ENCODE data around the gene EIF3K. TPM values are rescaled to one million over a fixed set of nuclear protein-coding genes. Genes with fewer than 3 reads are reported as not detected.

EIF3K gene
- total and polyA plus RNA-seq, 9 donors, result 334 to 430 (median 385) TPM

DNA sequence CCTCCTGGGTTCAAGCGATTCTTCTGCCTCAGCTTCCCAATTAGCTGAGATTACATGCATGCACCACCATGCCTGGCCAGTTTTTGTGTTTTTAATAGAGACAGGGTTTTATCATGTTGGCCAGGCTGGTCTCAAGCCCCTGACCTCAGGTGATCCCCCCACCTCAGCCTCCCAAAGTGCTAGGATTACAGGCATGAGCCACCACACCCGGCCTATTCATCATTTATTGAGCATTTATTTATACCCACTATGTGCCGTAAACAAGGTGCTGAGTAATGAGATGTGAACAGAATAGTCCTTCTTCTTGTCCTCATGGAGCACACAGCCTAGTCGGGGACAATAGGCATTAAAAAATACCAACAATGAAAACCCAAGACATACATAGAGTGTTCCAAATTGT is 54.0 kb downstream of the EIF3K start:
- H3K4me3 ChIP-seq (ENCODE audit: low read length), result no peak overlapping the region
- H3K27ac ChIP-seq (ENCODE audit: low read length), result no peak overlapping the region
- no CpG with 5 or more reads among the region's 4 CpGs for WGBS (ENCODE audit: insufficient coverage)
- no peaks in the 10 kb centered on the region for H3K27me3 ChIP-seq (ENCODE audit: control insufficient read depth, insufficient read depth, low read length)
- H3K9me3 ChIP-seq (replicated peaks; ENCODE audit: control insufficient read depth, low read depth, low read length), result no peaks in the 10 kb centered on the region
- peaks cover 62% of the 10 kb centered on the region for H3K4me1 ChIP-seq (ENCODE audit: control insufficient read depth, insufficient read depth, low read length)
- H3K36me3 ChIP-seq (ENCODE audit: control insufficient read depth, insufficient read depth, low read length), result peaks cover 7% of the 10 kb centered on the region
- no peak for DNase-seq

DNA sequence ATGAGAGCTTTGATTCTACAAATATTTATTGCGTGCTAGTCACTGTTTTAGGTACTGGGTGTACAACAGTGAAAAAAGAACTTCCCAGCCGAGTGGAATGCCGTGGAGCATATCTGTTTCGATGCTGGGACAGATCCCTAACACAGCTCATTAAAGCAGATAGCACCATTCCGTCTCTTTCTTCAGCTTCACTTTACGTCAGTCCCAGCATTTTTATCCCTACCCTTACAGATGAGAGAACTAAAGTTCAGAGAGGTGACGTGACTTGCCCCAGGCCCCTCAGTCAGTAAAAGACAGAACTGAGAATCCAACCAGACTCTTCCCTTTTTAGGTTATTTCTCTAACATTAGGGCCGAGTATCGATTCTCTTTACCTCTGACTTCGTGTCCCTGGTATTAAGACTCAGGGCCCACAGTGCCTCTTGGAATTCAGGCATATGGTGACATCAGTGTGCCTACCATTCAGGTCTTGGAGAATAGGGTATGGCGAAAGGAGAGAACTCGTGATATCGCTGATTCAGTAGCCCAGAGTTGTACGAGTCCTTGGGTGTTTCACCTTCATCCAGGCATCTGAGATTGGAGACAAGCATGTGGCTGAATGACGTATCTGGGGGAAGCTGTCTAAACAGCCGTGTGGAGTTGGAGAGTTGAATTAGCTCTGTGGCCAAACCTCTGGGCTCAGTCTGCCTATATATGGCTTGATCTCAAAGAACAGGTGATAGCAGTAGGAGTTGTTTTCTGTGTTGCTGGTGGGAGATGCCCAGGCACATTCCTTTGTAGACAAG is 55.6 kb downstream of the EIF3K start:
- H3K27me3 ChIP-seq (ENCODE audit: control insufficient read depth, insufficient read depth, low read length), result no peaks in the 10 kb centered on the region
- DNase-seq, result peak; percentile 60
- H3K27ac ChIP-seq (ENCODE audit: low read length), result peak overlapping the region; percentile 87
- H3K36me3 ChIP-seq (ENCODE audit: control insufficient read depth, insufficient read depth, low read length), result peaks cover 15% of the 10 kb centered on the region
- H3K4me3 ChIP-seq (ENCODE audit: low read length), result no peak overlapping the region
- H3K4me1 ChIP-seq (ENCODE audit: control insufficient read depth, insufficient read depth, low read length), result peaks cover 54% of the 10 kb centered on the region
- no peaks in the 10 kb centered on the region for H3K9me3 ChIP-seq (replicated peaks; ENCODE audit: control insufficient read depth, low read depth, low read length)
- WGBS (ENCODE audit: insufficient coverage), result 89% methylated on average over 11 of the region's 16 CpGs

DNA sequence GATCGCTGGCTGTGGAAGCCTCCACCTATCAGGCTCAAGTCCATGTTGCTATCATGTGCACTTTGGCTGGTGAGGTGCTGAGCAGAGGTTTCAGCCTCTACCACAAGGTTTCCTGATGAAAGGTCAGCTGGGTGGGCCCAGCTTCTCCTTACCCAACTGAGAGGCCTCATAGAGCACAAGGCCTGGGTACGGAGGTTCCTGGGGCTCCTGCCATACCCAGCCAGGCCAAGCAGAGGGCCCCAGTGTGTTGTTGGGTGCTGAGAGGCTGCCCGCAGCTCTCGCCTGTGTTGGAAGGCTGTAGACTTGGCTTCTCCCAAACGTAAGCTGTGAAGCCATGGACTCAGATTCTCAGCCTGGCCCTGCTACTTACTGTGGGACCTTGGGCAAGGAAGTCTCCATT is 56.6 kb downstream of the EIF3K start:
- H3K27me3 ChIP-seq (ENCODE audit: control insufficient read depth, insufficient read depth, low read length), result no peaks in the 10 kb centered on the region
- WGBS (ENCODE audit: insufficient coverage), result 100% methylated on average over 1 of the region's 5 CpGs
- H3K4me3 ChIP-seq (ENCODE audit: low read length), result no peak overlapping the region
- H3K4me1 ChIP-seq (ENCODE audit: control insufficient read depth, insufficient read depth, low read length), result peaks cover 45% of the 10 kb centered on the region
- DNase-seq, result no peak
- H3K27ac ChIP-seq (ENCODE audit: low read length), result peak overlapping the region; percentile 87
- peaks cover 15% of the 10 kb centered on the region for H3K36me3 ChIP-seq (ENCODE audit: control insufficient read depth, insufficient read depth, low read length)
- no peaks in the 10 kb centered on the region for H3K9me3 ChIP-seq (replicated peaks; ENCODE audit: control insufficient read depth, low read depth, low read length)

DNA sequence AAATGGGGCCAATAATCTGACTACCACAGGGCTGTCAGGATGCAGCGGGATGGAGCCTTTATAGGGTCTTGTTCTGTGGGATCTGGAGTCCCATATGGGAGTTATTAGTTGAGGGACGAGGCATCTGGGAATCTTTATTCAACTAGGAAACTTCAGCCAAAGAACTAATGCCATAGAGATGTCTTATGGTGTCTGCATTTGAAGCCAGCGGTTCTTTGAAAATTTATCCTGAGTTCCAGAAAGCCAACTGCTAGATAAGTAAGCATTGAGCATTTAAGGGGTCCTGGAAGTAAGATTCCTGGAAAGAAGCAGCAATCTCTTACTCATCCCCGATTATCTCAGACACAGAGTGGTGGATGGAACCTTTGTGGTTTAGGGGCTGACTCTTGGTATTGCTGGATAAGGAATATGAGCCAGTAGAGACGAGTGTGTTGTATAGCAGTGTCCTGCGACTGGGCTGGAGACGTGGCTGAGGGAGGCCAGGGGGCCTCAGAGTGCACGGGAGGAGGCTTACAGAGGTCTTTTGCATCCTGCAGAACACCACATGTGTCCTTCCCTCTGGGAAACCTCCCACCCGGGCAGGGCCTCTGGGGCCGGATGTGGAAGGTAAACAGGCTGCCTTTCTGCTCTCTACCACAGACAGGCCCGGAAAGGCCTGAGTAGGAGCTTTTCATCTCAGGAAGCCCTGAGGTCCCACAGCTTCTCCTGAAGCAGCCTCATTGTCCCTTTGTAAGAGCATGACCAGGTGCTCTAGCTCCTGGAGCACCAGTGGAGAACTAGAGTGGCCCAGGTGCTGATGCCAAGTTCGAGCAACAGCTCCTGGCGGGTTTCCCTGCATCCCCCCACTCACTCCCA is 57.3 kb downstream of the EIF3K start:
- peaks cover 41% of the 10 kb centered on the region for H3K4me1 ChIP-seq (ENCODE audit: control insufficient read depth, insufficient read depth, low read length)
- H3K27ac ChIP-seq (ENCODE audit: low read length), result peak overlapping the region; percentile 87
- H3K36me3 ChIP-seq (ENCODE audit: control insufficient read depth, insufficient read depth, low read length), result peaks cover 15% of the 10 kb centered on the region
- no peaks in the 10 kb centered on the region for H3K27me3 ChIP-seq (ENCODE audit: control insufficient read depth, insufficient read depth, low read length)
- no peak overlapping the region for H3K4me3 ChIP-seq (ENCODE audit: low read length)
- no peaks in the 10 kb centered on the region for H3K9me3 ChIP-seq (replicated peaks; ENCODE audit: control insufficient read depth, low read depth, low read length)
- DNase-seq, result peak; percentile 48
- 38% methylated on average over 2 of the region's 13 CpGs for WGBS (ENCODE audit: insufficient coverage)

DNA sequence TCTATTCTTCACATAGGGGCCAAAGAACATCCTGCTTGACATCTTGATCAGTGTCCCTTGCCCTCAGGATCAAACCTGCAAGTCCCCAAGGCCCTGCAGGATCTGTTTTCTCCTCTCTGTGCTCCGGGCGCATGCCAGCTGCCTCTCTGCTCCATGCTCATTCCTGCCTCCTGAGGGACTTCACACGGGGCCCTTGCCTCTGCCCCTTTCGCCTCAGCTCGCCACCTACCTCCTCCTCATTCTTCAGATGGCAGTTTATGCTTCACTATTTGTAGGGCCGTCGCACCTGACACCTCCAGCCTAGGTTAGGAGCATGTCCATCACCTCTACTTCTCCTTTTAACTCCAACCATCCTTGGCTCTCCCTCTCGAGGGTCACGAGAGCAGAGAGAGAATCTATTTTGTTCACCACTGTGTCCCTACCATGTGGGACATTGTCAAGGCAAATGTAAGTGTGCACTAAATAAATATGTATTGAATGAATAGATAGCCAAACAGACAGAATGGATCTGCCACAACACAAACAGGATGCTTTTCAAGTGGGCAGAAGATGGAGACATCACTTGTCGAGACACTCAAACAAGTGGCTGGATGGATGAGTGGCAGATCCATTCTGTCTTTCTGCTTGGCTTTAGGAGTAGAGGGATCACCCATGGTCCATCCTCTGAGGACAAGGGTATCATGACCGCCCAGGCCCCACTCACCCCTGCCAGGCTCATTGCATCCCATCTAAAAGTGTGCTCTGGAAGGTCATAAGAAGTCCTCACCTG is 58.1 kb downstream of the EIF3K start:
- DNase-seq, result no peak
- no peaks in the 10 kb centered on the region for H3K27me3 ChIP-seq (ENCODE audit: control insufficient read depth, insufficient read depth, low read length)
- 80% methylated on average over 9 of the region's 11 CpGs for WGBS (ENCODE audit: insufficient coverage)
- H3K27ac ChIP-seq (ENCODE audit: low read length), result peak overlapping the region; percentile 87
- H3K4me1 ChIP-seq (ENCODE audit: control insufficient read depth, insufficient read depth, low read length), result peaks cover 37% of the 10 kb centered on the region
- H3K36me3 ChIP-seq (ENCODE audit: control insufficient read depth, insufficient read depth, low read length), result peaks cover 15% of the 10 kb centered on the region
- no peaks in the 10 kb centered on the region for H3K9me3 ChIP-seq (replicated peaks; ENCODE audit: control insufficient read depth, low read depth, low read length)
- H3K4me3 ChIP-seq (ENCODE audit: low read length), result no peak overlapping the region

DNA sequence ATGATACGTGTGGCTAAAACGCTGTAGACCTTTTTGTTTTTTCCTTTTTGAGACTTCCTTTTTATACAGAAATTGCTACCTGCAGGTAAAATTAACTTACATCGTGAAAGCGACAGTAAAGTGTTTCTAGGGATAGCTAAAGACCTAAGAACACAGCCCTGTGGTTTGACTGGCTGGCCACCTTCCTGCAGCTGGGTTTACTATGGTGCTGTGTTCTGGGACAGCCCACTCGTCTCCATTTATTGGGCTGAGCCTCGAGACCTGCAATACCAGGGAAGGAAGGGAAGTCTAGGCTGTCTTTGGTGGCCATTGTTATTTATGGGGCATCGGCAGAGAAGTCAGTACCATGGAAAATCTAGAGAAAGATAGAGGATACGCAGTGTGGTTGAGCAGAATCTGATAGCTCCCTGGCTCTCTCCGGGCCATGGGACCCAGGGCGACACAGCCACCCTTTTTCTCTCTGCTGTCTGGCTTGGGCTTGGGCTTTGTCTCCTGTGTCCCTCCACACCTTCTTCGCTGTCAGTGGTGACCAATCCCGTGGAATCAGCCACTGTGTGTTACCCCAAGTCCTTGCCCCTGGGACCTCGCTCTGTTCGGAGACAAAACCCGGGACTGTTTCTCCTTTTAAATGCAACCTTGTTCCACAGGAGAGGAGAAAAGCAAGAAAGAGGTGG is 59.4 kb downstream of the EIF3K start:
- Histone ChIP-seq H3K9me3 (replicated peaks; ENCODE audit: control insufficient read depth, low read depth, low read length) (no peaks in the 10 kb centered on the region), H3K27ac (ENCODE audit: low read length) (no peak overlapping the region), H3K4me1 (ENCODE audit: control insufficient read depth, insufficient read depth, low read length) (peaks cover 47% of the 10 kb centered on the region), H3K27me3 (ENCODE audit: control insufficient read depth, insufficient read depth, low read length) (no peaks in the 10 kb centered on the region), H3K36me3 (ENCODE audit: control insufficient read depth, insufficient read depth, low read length) (peaks cover 21% of the 10 kb centered on the region), H3K4me3 (ENCODE audit: low read length) (no peak overlapping the region)
- WGBS (ENCODE audit: insufficient coverage), result 73% methylated on average over 6 of the region's 15 CpGs
- DNase-seq, result no peak

DNA sequence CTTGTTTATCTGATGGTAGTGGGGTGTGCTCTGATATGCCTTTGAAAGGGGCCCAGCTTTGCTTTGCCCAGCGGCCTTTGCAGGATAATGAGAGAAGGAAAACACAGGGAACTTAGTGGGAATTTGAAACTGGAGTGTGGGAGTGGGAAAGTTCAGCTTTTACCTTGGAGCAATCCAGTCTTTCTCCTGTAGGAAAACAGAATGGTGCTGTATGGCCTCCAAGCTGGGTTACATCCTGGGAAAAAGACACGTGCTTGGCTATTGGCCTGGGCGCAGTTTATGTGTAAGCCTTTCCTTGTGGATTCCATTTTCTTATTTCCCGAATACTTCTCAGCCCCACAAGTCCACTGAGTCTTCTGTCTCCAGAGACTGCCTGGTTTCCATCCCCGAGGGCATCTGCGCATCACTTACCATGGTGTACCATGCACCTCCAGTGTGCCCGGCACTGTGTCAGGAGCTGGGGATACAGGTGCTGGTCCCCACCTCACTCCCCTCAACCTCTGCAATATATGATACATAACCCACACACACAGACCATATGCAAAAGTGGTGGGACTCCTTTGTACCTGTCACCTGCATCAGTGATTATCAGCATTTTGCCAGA is 60.0 kb downstream of the EIF3K start:
- Histone ChIP-seq H3K27me3 (ENCODE audit: control insufficient read depth, insufficient read depth, low read length) (no peaks in the 10 kb centered on the region), H3K4me3 (ENCODE audit: low read length) (no peak overlapping the region), H3K36me3 (ENCODE audit: control insufficient read depth, insufficient read depth, low read length) (peaks cover 21% of the 10 kb centered on the region), H3K4me1 (ENCODE audit: control insufficient read depth, insufficient read depth, low read length) (peaks cover 52% of the 10 kb centered on the region), H3K9me3 (replicated peaks; ENCODE audit: control insufficient read depth, low read depth, low read length) (no peaks in the 10 kb centered on the region), H3K27ac (ENCODE audit: low read length) (no peak overlapping the region)
- 72% methylated on average over 5 of the region's 7 CpGs for WGBS (ENCODE audit: insufficient coverage)
- DNase-seq, result no peak

DNA sequence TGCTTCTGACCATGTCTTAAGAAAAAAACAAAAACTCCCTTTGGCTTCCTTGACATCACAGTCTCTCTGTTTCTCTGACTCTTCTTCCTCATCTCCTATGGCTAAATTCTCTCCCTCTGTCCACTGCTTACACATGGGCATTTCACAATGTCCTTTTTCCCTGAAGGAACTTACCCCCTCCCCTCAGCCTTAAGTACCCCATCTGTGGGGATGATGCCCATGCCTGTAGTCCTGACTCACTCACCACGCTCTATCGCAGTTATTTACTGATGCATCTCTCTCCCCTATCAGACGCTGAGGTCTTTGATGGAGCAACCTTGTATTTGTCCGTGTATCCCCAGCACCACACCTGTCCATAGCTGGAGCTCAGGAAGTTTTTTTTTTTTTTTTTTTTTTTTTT is 60.9 kb downstream of the EIF3K start:
- WGBS (ENCODE audit: insufficient coverage), result no CpG with 5 or more reads among the region's 4 CpGs
- Histone ChIP-seq H3K4me3 (ENCODE audit: low read length) (no peak overlapping the region), H3K4me1 (ENCODE audit: control insufficient read depth, insufficient read depth, low read length) (peaks cover 50% of the 10 kb centered on the region), H3K27ac (ENCODE audit: low read length) (no peak overlapping the region), H3K36me3 (ENCODE audit: control insufficient read depth, insufficient read depth, low read length) (peaks cover 17% of the 10 kb centered on the region), H3K9me3 (replicated peaks; ENCODE audit: control insufficient read depth, low read depth, low read length) (no peaks in the 10 kb centered on the region), H3K27me3 (ENCODE audit: control insufficient read depth, insufficient read depth, low read length) (no peaks in the 10 kb centered on the region)
- DNase-seq, result no peak

DNA sequence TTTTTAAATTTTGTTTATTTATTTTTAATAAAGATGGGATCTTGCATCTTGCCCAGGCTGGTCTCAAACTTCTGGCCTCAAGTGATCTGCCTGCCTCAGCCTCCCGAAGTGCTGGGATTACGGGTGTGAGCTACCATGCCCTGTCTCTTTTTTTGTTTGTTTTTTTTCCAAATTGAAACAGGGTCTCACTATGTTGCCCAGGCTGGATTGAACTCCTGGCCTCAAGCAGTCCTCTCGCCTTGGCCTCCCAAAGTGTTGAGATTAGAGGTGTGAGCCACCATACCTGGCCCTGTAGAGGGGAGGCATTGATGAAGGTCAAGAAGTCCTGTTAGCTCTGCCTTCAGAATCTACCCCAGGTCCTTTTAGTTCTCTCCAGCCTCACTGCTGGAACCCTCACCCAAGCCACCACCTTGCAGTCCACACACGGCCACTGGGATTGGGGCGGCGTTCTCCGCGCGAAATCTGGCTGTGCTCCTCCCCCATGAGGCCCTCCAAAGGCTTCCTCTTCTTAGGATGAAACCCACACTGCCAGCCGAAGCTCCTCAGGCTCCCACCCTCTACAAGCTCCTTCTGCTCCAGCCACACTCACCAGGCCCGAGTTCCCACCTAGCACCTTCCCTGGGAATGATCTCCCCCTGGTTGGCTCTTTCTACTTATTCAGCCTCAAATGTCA is 63.3 kb downstream of the EIF3K start:
- no peaks in the 10 kb centered on the region for H3K27me3 ChIP-seq (ENCODE audit: control insufficient read depth, insufficient read depth, low read length)
- no peak for DNase-seq

More for the DNA sequence above, 63.3 kb downstream of the EIF3K start:
- WGBS (ENCODE audit: insufficient coverage), result 92% methylated on average over 10 of the region's 11 CpGs
- Histone ChIP-seq H3K36me3 (ENCODE audit: control insufficient read depth, insufficient read depth, low read length) (peaks cover 25% of the 10 kb centered on the region), H3K4me1 (ENCODE audit: control insufficient read depth, insufficient read depth, low read length) (peaks cover 49% of the 10 kb centered on the region), H3K27ac (ENCODE audit: low read length) (peak overlapping the region; percentile 88), H3K9me3 (replicated peaks; ENCODE audit: control insufficient read depth, low read depth, low read length) (no peaks in the 10 kb centered on the region), H3K4me3 (ENCODE audit: low read length) (no peak overlapping the region)

All from muscle of leg (tissue), 11 donors.